SH-SY5Y (cell line): ENCODE data around the gene ADAMTS6.

Source experiments
- GATA2 ChIP-seq: IDR thresholded peaks from 2 replicates; pipeline ENCODE4 v1.6.1; 2011; ENCODE audit warnings: mild to moderate bottlenecking, low read depth, low read length
- GATA3 ChIP-seq: IDR thresholded peaks from 2 replicates; pipeline ENCODE4 v1.6.1; 2011; ENCODE audit warnings: low read depth, mild to moderate bottlenecking, low read length, moderate library complexity

GRCh38 chr5:65121880-65122436 lies 359.8 kb downstream of the ADAMTS6 start:
- TF ChIP-seq GATA3, result no peak
- no peak for TF ChIP-seq GATA2
